Kidney capillary endothelial cell (primary cell): ENCODE data around the gene LRRTM2.
"Not testable (repeated sequence)": the region's sequence is repeated elsewhere in the genome, so short reads cannot be mapped to it uniquely, and the experiment has no call there.

ENCODE experiments used
- DNase-seq: peaks from one replicate; pipeline ENCODE4 v3.0.0-alpha.2; 2018; ENCODE audit warnings: low spot score

The LRRTM2 gene

DNA sequence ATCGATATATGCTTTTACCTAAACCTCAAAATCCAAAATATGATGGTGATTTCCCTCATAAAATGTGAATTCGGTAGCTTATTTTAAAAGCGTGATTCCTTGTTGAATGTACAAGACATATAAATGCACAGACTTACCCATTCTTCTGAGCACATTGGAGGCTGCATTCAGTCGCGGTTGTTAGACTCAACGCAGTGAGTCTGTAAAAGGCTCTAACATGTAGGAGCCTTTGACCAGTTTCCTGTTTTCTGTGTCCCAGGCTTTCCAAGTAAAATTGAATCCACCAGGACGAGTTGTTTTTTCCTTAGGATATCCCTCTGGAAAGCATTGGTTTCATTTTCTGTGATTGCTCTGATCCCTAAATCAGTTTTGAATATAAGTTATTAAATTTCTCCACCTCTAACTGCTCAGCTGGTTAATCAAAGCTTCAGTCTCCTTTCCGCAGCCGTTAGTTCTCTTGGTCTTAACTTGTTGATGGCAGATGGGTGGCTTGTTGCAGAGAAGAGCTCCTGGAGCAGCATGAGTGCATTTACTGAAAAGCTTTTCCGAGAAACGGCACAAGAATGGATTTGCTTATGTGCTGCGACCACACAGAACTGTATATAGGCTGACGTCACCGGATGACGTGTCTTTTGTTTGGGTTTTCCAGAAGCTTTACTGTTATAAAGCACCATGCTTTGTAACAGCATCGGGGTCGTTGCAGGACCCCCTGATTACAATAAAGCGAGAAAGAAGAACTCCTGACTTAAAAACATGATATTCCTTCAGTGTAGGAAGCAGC is at the start of gene LRRTM2:
TSS of gene LRRTM2 (minus strand) at position 565 of the 781 bp plus-strand sequence. CDS start at position 141, 424 bp downstream.
- DNase-seq, result no peak

DNA sequence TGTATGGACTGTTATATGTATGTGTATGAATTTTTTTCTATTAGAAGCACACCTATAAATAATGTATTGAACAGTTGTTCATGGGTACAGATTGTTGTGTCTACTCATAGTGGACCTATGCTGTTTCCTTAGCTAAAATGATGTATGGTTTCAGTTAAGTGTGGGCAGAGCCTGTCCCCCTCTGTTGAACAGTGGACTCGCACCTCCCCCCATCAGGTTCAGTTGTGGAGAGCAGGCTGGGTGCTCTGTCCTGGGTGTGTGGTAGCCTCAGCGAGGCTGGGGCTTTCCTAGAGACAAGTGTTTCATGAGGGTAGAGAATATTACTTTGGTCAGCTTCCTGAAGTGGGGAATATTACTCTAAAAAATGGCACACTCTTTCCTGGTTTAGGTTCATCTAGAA is 47.4 kb upstream of the LRRTM2 start:
- DNase-seq, result no peak

DNA sequence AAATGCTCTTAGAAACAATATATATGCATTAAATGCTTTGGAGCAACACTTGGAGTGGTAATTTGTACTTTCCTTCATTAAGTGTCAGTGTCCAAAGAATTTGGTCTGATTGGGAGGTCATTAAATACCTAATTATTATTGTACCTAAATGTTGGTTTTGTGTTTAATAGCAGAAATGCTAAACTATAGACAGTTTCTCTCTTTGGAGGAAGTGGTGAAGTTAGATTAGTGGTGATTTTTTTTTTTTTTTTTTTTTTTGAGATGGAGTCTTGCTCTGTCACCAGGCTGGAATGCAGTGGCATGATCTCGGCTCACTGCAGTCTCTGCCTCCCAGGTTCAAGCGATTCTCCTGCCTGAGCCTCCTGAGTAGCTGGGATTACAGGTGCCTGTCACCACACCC is 46.2 kb upstream of the LRRTM2 start:
- DNase-seq, result not testable (repeated sequence)

DNA sequence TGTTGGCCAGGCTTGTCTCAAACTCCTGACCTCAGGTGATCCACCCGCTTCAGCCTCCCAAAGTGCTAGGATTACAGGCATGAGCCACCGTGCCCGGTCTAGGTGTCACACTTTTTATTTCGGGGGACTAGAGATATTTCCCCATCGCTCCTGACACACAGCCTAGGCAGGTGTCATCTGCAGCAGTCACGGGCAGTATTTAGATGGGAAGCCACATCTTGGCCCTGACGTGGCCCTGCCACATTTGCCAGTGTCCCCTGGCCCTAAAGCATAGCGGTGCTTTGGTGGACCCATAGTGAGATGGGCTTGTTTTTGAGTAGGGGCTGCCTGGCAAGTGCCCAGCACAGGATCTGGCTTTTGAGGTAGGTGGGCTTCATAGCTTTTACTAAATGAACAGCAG is 45.0 kb upstream of the LRRTM2 start:
- DNase-seq, result no peak

DNA sequence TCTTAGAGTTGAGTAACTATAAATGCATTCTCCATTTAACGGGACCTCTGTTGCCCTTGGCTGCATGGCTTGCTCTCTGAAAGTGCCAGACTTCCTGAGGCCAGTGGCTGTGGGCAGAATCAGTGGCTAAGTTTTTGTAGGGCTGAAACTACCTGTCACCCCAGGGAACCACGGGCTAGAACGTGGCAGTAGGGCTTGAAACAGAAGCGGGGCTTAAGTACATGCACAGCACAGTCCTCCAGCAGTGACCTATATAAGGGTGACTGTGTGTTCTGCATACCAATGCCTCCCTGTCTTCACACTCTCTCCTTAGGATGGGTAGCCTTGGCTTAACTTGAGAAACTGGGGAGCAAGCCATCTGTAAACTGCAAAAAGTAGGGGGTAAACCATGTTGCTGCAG is 43.6 kb upstream of the LRRTM2 start:
- DNase-seq, result no peak

DNA sequence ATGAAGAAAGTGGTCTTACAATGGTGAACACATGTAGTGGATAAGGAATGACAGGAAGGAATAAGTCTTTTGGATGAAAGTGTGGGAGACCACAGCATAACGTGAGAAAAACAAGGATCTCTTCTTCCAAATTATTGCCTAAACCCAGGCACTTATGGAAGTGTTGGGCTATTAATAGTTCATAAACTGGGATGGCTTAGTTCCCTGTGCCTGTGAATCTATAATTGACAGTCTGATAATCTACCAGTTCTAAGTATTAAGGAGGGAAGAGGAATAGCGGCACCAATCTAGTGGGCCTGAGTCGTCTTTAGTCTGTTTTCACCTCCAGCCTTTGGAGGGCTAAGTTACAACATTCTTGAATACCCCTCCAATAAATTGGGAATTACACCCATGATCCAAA is 39.2 kb upstream of the LRRTM2 start:
- no peak for DNase-seq

DNA sequence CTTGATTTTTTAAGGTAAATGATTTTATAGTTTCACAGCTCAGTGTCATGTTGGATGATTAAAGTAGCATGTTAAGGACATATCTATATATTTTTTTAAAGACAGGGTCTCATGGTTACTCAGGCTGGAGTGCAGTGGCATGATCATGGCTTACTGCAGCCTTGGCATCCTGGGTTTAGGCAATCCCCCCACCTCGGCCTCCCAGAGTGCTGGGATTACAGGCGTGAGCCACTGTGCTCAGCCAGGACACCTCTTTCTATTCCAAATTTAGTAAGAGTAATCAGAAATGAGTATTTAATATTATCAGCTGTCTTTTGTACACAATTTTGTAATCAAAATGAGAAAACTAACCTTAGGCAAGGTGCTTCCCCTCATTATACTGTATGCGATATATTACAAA is 38.6 kb upstream of the LRRTM2 start:
- DNase-seq, result no peak

GRCh38 chr5:138912093-138912492 is 37.0 kb upstream of the LRRTM2 start:
- DNase-seq, result no peak

- DNase-seq, result no peak
Observed at GRCh38 chr5:138911441-138911840, 36.3 kb upstream of the LRRTM2 start.

DNA sequence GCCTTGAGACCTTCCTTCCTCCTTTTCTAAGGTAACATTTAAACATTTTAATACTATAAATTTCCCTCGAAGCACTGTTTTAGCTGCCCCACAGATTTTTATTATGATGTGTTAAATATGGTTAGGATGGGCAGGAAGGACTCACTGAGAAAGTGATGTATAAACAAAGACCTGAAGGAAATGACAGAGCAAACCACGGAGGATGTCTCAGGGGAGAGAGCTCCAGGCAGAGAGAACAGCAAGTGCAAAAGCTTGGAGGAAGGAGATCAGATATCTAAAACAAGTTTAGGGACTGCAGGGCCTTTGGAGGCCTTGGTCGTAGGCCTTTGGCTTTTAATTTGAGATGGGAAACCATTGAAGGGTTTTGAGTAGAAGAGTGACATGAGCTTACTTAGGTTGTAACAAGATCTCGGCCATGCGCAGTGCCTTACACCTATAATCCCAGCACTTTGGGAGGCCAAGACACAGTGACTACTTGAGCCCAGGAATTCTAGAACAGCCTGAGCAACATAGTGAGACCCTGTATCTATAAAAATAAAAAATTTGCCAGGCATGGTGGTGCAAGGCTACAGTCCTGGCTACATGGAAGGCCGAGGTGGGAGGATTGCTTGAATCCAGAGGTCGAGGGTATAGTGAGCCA is 35.5 kb upstream of the LRRTM2 start:
- DNase-seq, result no peak

GRCh38 chr5:138909734-138910133 is 34.6 kb upstream of the LRRTM2 start:
- no peak for DNase-seq

DNA sequence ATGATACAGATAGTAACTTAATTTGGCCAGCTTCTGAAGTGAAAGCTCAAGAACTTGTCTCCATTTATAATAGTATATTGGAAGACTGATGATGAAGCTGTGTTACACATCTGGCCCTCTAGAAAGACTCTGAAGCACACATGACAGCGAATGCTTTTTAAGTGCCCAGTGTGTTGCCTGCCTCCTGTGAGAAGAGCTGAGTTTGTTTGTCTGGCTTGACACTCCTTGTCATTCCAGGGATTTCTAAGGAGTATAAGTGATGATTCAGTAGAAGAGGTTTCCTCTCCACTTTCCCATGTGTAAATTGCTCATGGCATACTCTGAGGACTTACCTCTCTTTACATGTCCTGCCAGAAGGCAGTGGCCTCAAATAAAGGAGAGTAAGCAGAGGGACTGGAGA is 30.4 kb upstream of the LRRTM2 start:
- DNase-seq, result peak; percentile 9

DNA sequence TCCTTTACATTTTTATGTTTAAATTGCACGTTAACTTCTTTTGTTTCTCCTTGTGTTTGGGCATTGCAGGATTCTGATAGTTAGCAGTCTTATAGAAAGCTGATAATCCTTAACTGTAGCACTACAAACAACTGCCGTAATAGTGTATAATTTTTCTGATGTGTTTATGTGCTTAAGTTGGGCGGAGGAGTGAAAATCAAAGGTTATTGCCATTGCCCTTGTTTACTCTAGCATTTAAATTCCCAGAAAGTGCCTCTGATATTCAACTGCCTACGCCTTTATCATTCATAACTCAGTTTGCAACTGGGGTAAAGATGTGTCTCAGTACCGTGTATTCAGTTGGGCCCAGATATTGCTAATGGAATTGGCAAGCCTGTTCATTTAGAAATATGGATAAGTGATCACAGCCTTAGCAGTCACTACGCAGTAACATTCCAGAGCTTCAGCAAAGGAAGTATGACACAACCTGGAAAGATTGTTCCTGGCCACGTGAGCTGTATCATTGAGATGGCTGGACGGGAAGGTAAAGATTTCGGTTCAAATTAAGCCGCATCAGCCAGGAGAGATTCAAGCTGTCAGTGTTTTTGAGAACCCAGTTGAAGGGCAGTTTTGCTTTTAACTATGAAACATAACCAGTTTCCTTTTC is 28.1 kb upstream of the LRRTM2 start:
- peak; percentile 40 for DNase-seq

GRCh38 chr5:138901716-138902115 is 26.6 kb upstream of the LRRTM2 start:
- DNase-seq, result no peak

GRCh38 chr5:138900281-138900965 is 25.3 kb upstream of the LRRTM2 start:
- DNase-seq, result peak; percentile 81

GRCh38 chr5:138898742-138899141 is 23.6 kb upstream of the LRRTM2 start:
- DNase-seq, result no peak

DNA sequence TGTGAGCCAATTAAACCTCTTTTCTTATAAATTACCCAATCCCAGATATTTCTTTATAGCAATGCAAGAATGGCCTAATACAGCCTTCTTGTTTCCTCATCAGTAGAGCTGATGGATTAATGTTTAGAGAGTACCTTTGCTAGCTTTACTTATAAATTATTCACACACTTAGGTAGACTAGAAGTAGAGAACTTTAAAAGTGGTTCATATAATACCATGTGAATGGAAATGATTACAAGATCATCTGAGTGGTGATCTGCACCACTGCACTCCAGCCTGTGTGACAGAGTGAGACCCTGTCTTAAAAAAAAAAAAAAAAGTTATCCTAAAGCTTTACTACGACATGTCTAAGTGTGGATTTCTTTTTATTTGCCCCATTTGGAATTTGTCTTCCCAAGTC is 23.2 kb upstream of the LRRTM2 start:
- DNase-seq, result no peak

GRCh38 chr5:138895918-138896317 is 20.8 kb upstream of the LRRTM2 start:
- DNase-seq, result no peak

DNA sequence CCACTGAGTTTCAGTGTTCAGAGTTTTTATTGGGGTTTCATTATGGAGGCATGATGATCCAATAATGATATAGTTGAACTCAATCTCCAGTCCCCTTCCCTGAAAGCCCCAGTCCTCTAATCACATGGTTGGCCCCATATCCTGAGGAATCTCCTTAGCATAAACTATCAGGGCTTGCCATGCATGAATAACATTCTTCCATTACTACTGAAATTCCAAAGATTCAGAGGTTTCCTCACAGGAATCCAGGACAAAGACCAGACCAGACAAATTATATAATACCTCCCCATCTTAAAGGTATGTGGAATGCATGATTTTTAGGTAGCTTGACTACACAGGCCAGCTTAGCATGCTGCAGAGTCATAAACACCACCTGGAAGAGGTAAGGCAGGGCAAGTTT is 15.5 kb upstream of the LRRTM2 start:
- no peak for DNase-seq

- no peak for DNase-seq
Observed at GRCh38 chr5:138889994-138890393, 14.9 kb upstream of the LRRTM2 start.

DNA sequence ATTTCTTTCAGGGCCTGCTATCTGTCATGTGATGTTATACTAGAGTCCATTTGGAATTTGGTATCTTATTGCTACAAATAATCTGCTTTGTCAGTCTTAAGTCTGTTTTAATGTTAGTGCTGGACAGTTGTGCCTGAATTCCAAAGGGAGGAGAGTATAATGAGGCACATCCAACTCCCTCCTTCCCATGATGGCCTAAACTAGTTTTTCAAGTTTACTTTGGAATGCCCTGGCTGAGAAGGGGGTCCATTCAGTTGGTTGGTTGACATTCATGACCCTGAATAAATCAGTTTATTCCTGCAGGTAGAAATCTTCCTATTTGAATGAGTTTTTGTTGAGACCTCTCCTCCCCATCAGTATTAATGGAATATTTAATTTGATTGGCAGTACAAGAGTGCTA is 9.4 kb upstream of the LRRTM2 start:
- no peak for DNase-seq

- DNase-seq, result no peak
Observed at GRCh38 chr5:138884094-138884493, 9.0 kb upstream of the LRRTM2 start.

GRCh38 chr5:138883211-138883610 is 8.1 kb upstream of the LRRTM2 start:
- no peak for DNase-seq
